ENCODE data around the gene KCNIP1. TPM values are rescaled to one million over a fixed set of nuclear protein-coding genes. Genes with fewer than 3 reads are reported as not detected.

KCNIP1 gene
- total RNA-seq, 1 experiment from 2014 or later: not detected

GRCh38 chr5:170463426-170463825 lies 40.4 kb upstream of the KCNIP1 start:
- intact Hi-C loops (cut with micrococcal nuclease): no loop called here
- peaks cover 39% of the 10 kb centered on the region for H3K27me3 ChIP-seq (ENCODE audit: insufficient read depth, low read length)
- no peak for ATAC-seq
- H3K9me3 ChIP-seq (ENCODE audit: control insufficient read depth in 1 of 2, insufficient read depth in 1 of 2, low read depth in 1 of 2, low read length in 2 of 2): no peaks in the 10 kb centered on the region
- H3K4me2 ChIP-seq (ENCODE audit: low read length): no peak overlapping the region
- ChIA-PET RAD21 (ENCODE audit: low non-redundant PET in 1 of 2, low total read pairs in 2 of 2, uncharacterized antibody in 2 of 2, unreplicated experiment in 2 of 2) (no interaction called here), CTCF (no interaction called here), POLR2A (no interaction called here)
- no peak for TF ChIP-seq CEBPB (IDR thresholded peaks at IDR 0.05; ENCODE audit: low read depth)
- TF ChIP-seq POLR2AphosphoS5 (IDR thresholded peaks at IDR 0.05; ENCODE audit: low read depth, low read length): no peak
- TF ChIP-seq ZNF274 (IDR thresholded peaks at IDR 0.05; ENCODE audit: low read depth, low read length): no peak
- TF ChIP-seq, protein P1, sequence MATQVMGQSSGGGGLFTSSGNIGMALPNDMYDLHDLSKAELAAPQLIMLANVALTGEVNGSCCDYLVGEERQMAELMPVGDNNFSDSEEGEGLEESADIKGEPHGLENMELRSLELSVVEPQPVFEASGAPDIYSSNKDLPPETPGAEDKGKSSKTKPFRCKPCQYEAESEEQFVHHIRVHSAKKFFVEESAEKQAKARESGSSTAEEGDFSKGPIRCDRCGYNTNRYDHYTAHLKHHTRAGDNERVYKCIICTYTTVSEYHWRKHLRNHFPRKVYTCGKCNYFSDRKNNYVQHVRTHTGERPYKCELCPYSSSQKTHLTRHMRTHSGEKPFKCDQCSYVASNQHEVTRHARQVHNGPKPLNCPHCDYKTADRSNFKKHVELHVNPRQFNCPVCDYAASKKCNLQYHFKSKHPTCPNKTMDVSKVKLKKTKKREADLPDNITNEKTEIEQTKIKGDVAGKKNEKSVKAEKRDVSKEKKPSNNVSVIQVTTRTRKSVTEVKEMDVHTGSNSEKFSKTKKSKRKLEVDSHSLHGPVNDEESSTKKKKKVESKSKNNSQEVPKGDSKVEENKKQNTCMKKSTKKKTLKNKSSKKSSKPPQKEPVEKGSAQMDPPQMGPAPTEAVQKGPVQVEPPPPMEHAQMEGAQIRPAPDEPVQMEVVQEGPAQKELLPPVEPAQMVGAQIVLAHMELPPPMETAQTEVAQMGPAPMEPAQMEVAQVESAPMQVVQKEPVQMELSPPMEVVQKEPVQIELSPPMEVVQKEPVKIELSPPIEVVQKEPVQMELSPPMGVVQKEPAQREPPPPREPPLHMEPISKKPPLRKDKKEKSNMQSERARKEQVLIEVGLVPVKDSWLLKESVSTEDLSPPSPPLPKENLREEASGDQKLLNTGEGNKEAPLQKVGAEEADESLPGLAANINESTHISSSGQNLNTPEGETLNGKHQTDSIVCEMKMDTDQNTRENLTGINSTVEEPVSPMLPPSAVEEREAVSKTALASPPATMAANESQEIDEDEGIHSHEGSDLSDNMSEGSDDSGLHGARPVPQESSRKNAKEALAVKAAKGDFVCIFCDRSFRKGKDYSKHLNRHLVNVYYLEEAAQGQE (IDR thresholded peaks at IDR 0.05; ENCODE audit: low read depth): no peak
- TF ChIP-seq, protein P2, sequence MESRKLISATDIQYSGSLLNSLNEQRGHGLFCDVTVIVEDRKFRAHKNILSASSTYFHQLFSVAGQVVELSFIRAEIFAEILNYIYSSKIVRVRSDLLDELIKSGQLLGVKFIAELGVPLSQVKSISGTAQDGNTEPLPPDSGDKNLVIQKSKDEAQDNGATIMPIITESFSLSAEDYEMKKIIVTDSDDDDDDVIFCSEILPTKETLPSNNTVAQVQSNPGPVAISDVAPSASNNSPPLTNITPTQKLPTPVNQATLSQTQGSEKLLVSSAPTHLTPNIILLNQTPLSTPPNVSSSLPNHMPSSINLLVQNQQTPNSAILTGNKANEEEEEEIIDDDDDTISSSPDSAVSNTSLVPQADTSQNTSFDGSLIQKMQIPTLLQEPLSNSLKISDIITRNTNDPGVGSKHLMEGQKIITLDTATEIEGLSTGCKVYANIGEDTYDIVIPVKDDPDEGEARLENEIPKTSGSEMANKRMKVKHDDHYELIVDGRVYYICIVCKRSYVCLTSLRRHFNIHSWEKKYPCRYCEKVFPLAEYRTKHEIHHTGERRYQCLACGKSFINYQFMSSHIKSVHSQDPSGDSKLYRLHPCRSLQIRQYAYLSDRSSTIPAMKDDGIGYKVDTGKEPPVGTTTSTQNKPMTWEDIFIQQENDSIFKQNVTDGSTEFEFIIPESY (IDR thresholded peaks at IDR 0.05; ENCODE audit: extremely low read depth, insufficient replicate concordance, low read length): no peak
- DNase-seq (ENCODE audit: low read depth, low spot score): no peak
- H2AFZ ChIP-seq (ENCODE audit: low read depth, low read length, poor library complexity, severe bottlenecking): no peak overlapping the region
- H4K20me1 ChIP-seq (ENCODE audit: insufficient read depth): no peaks in the 10 kb centered on the region
- no peaks in the 10 kb centered on the region for H3K9me2 ChIP-seq (ENCODE audit: insufficient read depth)
- no peaks in the 10 kb centered on the region for H3K36me3 ChIP-seq (ENCODE audit: control insufficient read depth in 1 of 2, insufficient read depth in 2 of 2, low read length in 2 of 2)
- BruUV-seq (replicated peaks): no TSS peak
- H3K4me3 ChIP-seq (replicated peaks in 1 of 2; ENCODE audit: low read depth in 1 of 2, low read length in 2 of 2): no peak overlapping the region
- no peak overlapping the region for H3K9ac ChIP-seq (ENCODE audit: low read length)
- no peak overlapping the region for H3K27ac ChIP-seq (ENCODE audit: low read depth, low read length)
- peaks cover 0 to 9% of the 10 kb centered on the region in 2 experiments; a peak in 1 of 4 replicates for H3K4me1 ChIP-seq (ENCODE audit: control insufficient read depth in 1 of 2, insufficient read depth in 2 of 2, low read length in 2 of 2)
- H3K79me2 ChIP-seq (ENCODE audit: insufficient read depth, low read length): no peaks in the 10 kb centered on the region
